ENCODE data around the gene MIA3. TPM values are rescaled to one million over a fixed set of nuclear protein-coding genes. Genes with fewer than 3 reads are reported as not detected.

Gene MIA3, protein sequence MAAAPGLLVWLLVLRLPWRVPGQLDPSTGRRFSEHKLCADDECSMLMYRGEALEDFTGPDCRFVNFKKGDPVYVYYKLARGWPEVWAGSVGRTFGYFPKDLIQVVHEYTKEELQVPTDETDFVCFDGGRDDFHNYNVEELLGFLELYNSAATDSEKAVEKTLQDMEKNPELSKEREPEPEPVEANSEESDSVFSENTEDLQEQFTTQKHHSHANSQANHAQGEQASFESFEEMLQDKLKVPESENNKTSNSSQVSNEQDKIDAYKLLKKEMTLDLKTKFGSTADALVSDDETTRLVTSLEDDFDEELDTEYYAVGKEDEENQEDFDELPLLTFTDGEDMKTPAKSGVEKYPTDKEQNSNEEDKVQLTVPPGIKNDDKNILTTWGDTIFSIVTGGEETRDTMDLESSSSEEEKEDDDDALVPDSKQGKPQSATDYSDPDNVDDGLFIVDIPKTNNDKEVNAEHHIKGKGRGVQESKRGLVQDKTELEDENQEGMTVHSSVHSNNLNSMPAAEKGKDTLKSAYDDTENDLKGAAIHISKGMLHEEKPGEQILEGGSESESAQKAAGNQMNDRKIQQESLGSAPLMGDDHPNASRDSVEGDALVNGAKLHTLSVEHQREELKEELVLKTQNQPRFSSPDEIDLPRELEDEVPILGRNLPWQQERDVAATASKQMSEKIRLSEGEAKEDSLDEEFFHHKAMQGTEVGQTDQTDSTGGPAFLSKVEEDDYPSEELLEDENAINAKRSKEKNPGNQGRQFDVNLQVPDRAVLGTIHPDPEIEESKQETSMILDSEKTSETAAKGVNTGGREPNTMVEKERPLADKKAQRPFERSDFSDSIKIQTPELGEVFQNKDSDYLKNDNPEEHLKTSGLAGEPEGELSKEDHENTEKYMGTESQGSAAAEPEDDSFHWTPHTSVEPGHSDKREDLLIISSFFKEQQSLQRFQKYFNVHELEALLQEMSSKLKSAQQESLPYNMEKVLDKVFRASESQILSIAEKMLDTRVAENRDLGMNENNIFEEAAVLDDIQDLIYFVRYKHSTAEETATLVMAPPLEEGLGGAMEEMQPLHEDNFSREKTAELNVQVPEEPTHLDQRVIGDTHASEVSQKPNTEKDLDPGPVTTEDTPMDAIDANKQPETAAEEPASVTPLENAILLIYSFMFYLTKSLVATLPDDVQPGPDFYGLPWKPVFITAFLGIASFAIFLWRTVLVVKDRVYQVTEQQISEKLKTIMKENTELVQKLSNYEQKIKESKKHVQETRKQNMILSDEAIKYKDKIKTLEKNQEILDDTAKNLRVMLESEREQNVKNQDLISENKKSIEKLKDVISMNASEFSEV (N-terminal part only)
- total RNA-seq = 66.0 TPM
- long read RNA-seq, full-length matches to known transcripts = 23 of 58 reads
- long read RNA-seq, partial matches to known transcripts = 13 of 58 reads
- long read RNA-seq, other reads (novel, unspliced or antisense) = 22 of 58 reads

DNA sequence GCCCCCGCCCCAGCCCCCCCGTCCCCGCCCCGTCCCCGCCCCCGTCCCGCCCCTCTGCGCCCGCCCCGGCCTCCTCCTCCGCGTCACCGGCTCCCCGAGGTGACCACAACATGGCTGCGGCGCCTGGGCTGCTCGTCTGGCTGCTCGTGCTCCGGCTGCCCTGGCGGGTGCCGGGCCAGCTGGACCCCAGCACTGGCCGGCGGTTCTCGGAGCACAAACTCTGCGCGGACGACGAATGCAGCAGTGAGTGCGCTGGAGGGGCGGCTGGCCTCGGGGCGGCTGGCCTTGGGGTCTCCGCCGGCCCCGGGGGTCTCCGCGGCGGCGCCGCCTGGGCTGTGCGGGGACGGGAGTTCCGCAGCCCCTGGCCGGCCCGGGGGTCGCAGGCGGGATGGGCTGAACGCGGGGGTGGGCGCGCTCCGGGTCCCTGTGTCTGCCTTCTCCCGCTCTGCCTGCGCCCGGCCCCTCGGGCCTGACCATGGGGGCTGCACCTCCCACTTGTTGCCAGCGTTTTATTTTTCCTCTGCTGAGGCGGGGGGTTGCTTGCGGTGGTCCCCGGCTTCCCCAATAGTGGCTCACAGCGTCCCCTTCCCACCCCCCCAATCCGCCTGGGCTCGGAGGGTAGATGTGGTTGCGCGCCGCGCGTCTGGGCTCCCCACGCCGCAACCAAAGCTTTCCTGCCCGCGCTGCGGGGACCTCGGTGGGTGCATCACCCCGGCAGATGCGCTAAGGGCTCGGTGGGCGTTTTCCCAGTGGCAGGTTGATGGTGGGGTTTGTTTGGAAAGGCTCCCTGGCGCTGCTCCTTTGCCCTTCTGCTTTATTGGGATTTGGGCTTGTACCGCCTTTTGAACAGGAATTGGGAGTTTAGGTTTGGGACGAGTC lies at the start of gene MIA3:
MIA3 (plus strand) TSS at position 97 of the 879 bp plus-strand sequence; CDS start at position 111, 14 bp downstream.
- H3K4me3 ChIP-seq = peak within 1 kb of the TSS; percentile 80
- no peak for TF ChIP-seq CTCF (IDR thresholded peaks at IDR 0.05)
- H3K9me3 ChIP-seq = no peaks in the 10 kb centered on the region
- DNase-seq (peak; percentile 88), ATAC-seq (peak; percentile 87 to 88)
- H3K36me3 ChIP-seq = peaks cover 14% of the 10 kb centered on the region
- no peaks in the 10 kb centered on the region for H3K27me3 ChIP-seq (ENCODE audit: low read depth)
- intact Hi-C loops (cut with DNase I) = no loop called here
- peaks cover 18% of the 10 kb centered on the region for H3K4me1 ChIP-seq
- H3K27ac ChIP-seq = peak within 1 kb of the TSS; percentile 90

- Histone ChIP-seq H3K4me3 (no peak overlapping the region), H3K27ac (no peak overlapping the region), H3K27me3 (ENCODE audit: low read depth) (no peaks in the 10 kb centered on the region), H3K9me3 (no peaks in the 10 kb centered on the region), H3K4me1 (no peaks in the 10 kb centered on the region), H3K36me3 (peaks cover 37% of the 10 kb centered on the region)
- no peak for ATAC-seq
- intact Hi-C loops (cut with DNase I) = no loop called here
- no peak for TF ChIP-seq CTCF (IDR thresholded peaks at IDR 0.05)
- DNase-seq = no peak
Measured at GRCh38 chr1:222570837-222571236, 47.1 kb upstream of the MIA3 start.

DNA sequence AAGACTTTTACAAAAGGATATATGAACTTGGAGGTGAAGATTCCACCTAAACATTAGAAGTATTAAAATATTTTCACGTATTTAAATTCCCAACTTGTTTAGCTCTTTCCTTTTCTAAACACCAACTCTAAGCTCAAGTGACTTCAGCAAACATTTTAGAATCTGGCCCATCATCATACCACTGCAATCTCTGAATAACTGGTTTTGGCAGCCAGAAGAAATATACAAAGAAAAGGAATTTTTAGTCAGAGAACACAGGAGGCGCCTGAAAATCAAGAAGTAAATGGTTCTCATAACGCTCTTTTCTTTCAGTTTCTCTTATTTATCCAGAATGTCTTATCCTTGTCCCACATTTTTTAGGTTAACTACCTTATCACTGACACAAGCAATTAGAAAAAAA lies 38.6 kb upstream of the MIA3 start:
- Histone ChIP-seq H3K4me1 (peaks cover 12% of the 10 kb centered on the region), H3K27me3 (ENCODE audit: low read depth) (no peaks in the 10 kb centered on the region), H3K9me3 (no peaks in the 10 kb centered on the region), H3K27ac (no peak overlapping the region), H3K36me3 (peaks cover 30% of the 10 kb centered on the region), H3K4me3 (no peak overlapping the region)
- intact Hi-C loops (cut with DNase I) = no loop called here
- ATAC-seq (no peak), DNase-seq (no peak)
- no peak for TF ChIP-seq CTCF (IDR thresholded peaks at IDR 0.05)

DNA sequence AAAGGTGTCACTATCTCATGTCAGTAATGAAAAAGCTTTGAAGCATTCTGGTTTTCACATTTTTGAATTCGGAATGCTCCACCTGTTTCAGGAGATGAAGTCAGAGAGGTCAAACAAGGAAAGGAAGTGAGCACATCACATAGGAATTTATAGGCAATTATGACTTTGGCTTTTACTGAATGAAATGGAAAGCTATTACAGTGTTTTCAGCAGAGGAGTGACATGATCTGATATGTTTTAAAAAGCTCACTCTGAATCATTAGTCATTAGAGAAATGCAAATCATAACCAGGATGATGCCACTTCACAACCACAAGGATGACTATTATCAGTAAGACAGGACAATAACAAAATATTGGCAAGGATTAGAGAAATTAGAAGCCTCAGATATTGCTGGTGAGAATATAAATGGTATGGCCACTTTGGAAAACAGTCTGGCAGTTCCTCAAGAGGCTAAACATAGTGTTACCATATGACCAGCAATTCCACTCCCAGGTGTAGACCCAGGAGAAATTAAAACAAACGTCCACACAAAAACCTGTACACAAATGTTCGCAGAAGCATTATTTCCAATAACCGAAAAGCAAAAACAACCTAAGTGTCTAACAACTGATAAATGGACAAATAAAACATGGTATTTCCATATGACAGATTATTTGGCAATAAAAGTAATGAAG lies 35.7 kb upstream of the MIA3 start:
- ATAC-seq = no peak
- intact Hi-C loops (cut with DNase I) = no loop called here
- no peak for DNase-seq
- H3K27ac ChIP-seq = no peak overlapping the region
- TF ChIP-seq CTCF (IDR thresholded peaks at IDR 0.05) = no peak
- H3K36me3 ChIP-seq = peaks cover 18% of the 10 kb centered on the region
- no peaks in the 10 kb centered on the region for H3K27me3 ChIP-seq (ENCODE audit: low read depth)
- H3K9me3 ChIP-seq = no peaks in the 10 kb centered on the region
- H3K4me3 ChIP-seq = no peak overlapping the region
- H3K4me1 ChIP-seq = peaks cover 19% of the 10 kb centered on the region
